Testis (tissue), 2 donors: Measurements from ENCODE around the gene GGTA1.

Experiments
- POLR2A ChIP-seq: fragments of 450-650 bp; IDR thresholded peaks from one replicate; pipeline ENCODE4 v1.6.1; 2017; ENCODE audit warnings: antibody characterized with exemption, mild to moderate bottlenecking, moderate library complexity
- TF ChIP-seq, protein P1 (sequence below), 3 experiments: fragments of 450-650 bp in 2 of 3; fragments of 200-600 bp in 1 of 3; sonication (generic) in 1 of 3; IDR thresholded peaks; one replicate each; pipeline ENCODE4 v1.5.1; 2016 to 2019; ENCODE audit warnings: antibody characterized with exemption in 3 of 3, mild to moderate bottlenecking in 2 of 3, moderate library complexity in 1 of 3

DNA sequence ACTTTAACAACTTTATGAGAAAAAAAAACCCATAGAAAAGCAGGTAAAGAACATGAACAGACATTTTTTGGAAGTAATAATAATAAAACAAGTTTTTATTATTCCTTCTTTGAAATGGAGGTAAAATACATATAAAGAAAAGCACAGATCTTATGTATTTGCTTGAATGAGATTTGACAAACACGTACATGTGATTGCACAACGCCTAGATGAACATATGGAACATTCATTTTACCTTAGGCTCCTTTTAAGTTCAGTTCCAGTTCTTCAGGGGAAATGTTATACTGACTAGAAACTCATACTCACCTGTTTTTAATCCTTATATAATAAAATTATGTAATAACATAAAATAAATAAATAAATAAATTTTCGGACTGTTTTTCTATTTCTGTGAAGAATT, 61.8 kb downstream of the GGTA1 start:
- TF ChIP-seq, protein P1, sequence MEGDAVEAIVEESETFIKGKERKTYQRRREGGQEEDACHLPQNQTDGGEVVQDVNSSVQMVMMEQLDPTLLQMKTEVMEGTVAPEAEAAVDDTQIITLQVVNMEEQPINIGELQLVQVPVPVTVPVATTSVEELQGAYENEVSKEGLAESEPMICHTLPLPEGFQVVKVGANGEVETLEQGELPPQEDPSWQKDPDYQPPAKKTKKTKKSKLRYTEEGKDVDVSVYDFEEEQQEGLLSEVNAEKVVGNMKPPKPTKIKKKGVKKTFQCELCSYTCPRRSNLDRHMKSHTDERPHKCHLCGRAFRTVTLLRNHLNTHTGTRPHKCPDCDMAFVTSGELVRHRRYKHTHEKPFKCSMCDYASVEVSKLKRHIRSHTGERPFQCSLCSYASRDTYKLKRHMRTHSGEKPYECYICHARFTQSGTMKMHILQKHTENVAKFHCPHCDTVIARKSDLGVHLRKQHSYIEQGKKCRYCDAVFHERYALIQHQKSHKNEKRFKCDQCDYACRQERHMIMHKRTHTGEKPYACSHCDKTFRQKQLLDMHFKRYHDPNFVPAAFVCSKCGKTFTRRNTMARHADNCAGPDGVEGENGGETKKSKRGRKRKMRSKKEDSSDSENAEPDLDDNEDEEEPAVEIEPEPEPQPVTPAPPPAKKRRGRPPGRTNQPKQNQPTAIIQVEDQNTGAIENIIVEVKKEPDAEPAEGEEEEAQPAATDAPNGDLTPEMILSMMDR (IDR thresholded peaks at IDR 0.05) = no peak
- TF ChIP-seq POLR2A = no peak
